H1 (cell line): Measurements from ENCODE around the gene CCNYL1. TPM values are rescaled to one million over a fixed set of nuclear protein-coding genes. Genes with fewer than 3 reads are reported as not detected.

ENCODE experiments used
- CTCF ChIA-PET: fragments of 300-600 bp; sonication (Branson Sonifier 250); formaldehyde crosslinking; loops from one replicate; lab custom pipeline; 2021; ENCODE audit not compliant: partially characterized antibody; lab: Charles Lee
- POLR2A ChIA-PET: fragments of 300-600 bp; sonication (Branson Sonifier 250); formaldehyde crosslinking; loops from one replicate; lab custom pipeline; 2021; ENCODE audit warnings: inconsistent platforms; ENCODE audit not compliant: partially characterized antibody; lab: Charles Lee
- DNase-seq, 2 experiments: peaks; one replicate each; pipeline versions ENCODE4 v3.0.0 to v3.0.0-alpha.2; 2010 to 2022; ENCODE audit warnings: low spot score in 2 of 2, low read depth in 1 of 2, mixed read lengths in 1 of 2
- FAIRE-seq: peaks from 2 replicates; lab custom pipeline; 2011; peaks lifted over from hg19 to GRCh38; lab: Jason Lieb, UNC
- H2AFZ ChIP-seq: 2 replicates; pipeline ENCODE4 v1.8.1; 2012; ENCODE audit warnings: low read length, inconsistent platforms
- H2AK5ac ChIP-seq: 2 replicates; pipeline ENCODE4 v1.6.1; 2013; ENCODE audit warnings: low read depth, low read length
- H2BK120ac ChIP-seq: replicated peaks from 2 replicates; pipeline ENCODE3; 2013; ENCODE audit warnings: low read depth, low read length, inconsistent platforms
- H2BK12ac ChIP-seq: 2 replicates; pipeline ENCODE4 v1.6.1; 2013; ENCODE audit warnings: low read depth, low read length
- H2BK15ac ChIP-seq: 2 replicates; pipeline ENCODE4 v1.6.1; 2013; ENCODE audit warnings: low read length
- H2BK20ac ChIP-seq: 2 replicates; pipeline ENCODE4 v1.6.1; 2013; ENCODE audit warnings: low read length
- H2BK5ac ChIP-seq: 2 replicates; pipeline ENCODE4 v1.6.1; 2013; ENCODE audit warnings: low read depth, low read length
- H3K14ac ChIP-seq: 2 replicates; pipeline ENCODE4 v1.6.1; 2013; ENCODE audit warnings: inconsistent platforms; ENCODE audit not compliant: insufficient read length
- H3K18ac ChIP-seq: 2 replicates; pipeline ENCODE4 v1.6.1; 2013; ENCODE audit warnings: low read length; ENCODE audit errors: extremely low read depth
- H3K23ac ChIP-seq: 2 replicates; pipeline ENCODE4 v1.6.1; 2013; ENCODE audit warnings: inconsistent platforms; ENCODE audit not compliant: insufficient read length
- H3K23me2 ChIP-seq: 2 replicates; pipeline ENCODE4 v1.6.1; 2013; ENCODE audit warnings: low read depth, low read length
- H3K27ac ChIP-seq: 2 replicates; pipeline ENCODE4 v1.6.1; 2011; ENCODE audit warnings: low read depth, low read length, inconsistent platforms
- H3K27me3 ChIP-seq, 4 experiments: replicated peaks in 1 of 4; 1 replicate in 1 of 4; 2 replicates in 3 of 4; pipeline versions ENCODE4 v1.6.1 to v1.8.1; 2011 to 2013; ENCODE audit warnings: low read length in 3 of 4, mild to moderate bottlenecking in 3 of 4, inconsistent platforms in 2 of 4, mixed read lengths in 2 of 4, moderate library complexity in 1 of 4; ENCODE audit not compliant: control insufficient read depth in 3 of 4, insufficient read depth in 3 of 4; ENCODE audit errors: extremely low read depth in 1 of 4
- H3K36me3 ChIP-seq, 4 experiments: 2 replicates each; pipeline versions ENCODE4 v1.6.1 to v1.8.1; 2011 to 2013; ENCODE audit warnings: mild to moderate bottlenecking in 4 of 4, low read length in 3 of 4, moderate library complexity in 2 of 4, control low read depth in 1 of 4, inconsistent platforms in 1 of 4; ENCODE audit not compliant: insufficient read depth in 4 of 4, control insufficient read depth in 2 of 4
- H3K4ac ChIP-seq: replicated peaks from 2 replicates; pipeline ENCODE3; 2013; ENCODE audit warnings: low read length, low read depth, mixed read lengths, inconsistent platforms; ENCODE audit not compliant: insufficient read length
- H3K4me1 ChIP-seq, 4 experiments: replicated peaks in 1 of 4; 1 replicate in 1 of 4; 2 replicates in 3 of 4; pipeline versions ENCODE4 v1.6.1 to v1.8.1; 2011 to 2013; ENCODE audit warnings: low read length in 3 of 4, inconsistent platforms in 2 of 4, mixed read lengths in 1 of 4; ENCODE audit not compliant: insufficient read depth in 4 of 4, control insufficient read depth in 3 of 4
- H3K4me2 ChIP-seq, 2 experiments: 2 replicates each; pipeline versions ENCODE4 v1.6.1 to v1.8.1; 2011 to 2013; ENCODE audit warnings: low read depth in 2 of 2, low read length in 2 of 2, control low read depth in 1 of 2, inconsistent platforms in 1 of 2, mild to moderate bottlenecking in 1 of 2; ENCODE audit not compliant: insufficient read depth in 1 of 2
- H3K4me3 ChIP-seq, 4 experiments: fragments of 200-600, 300-600 bp in 1 of 4; sonication (generic), shearing (Covaris generic), sonication (Bioruptor Twin) in 1 of 4; 2 replicates each; pipeline versions ENCODE4 v1.5.1 to v1.8.1; 2011 to 2016; ENCODE audit warnings: low read length in 4 of 4, low read depth in 3 of 4, control low read depth in 2 of 4, inconsistent platforms in 2 of 4, mild to moderate bottlenecking in 2 of 4, mixed read lengths in 1 of 4, moderate library complexity in 1 of 4; ENCODE audit not compliant: insufficient read depth in 2 of 4; ENCODE audit errors: extremely low read depth in 1 of 4
- H3K56ac ChIP-seq: replicated peaks from 2 replicates; pipeline ENCODE3; 2013; ENCODE audit warnings: low read depth, mild to moderate bottlenecking, mixed read lengths, low read length, inconsistent platforms; ENCODE audit not compliant: insufficient read length
- H3K79me1 ChIP-seq: 2 replicates; pipeline ENCODE4 v1.6.1; 2013; ENCODE audit warnings: low read depth, low read length, control low read depth
- H3K79me2 ChIP-seq, 2 experiments: 2 replicates each; pipeline versions ENCODE4 v1.6.1 to v1.8.1; 2012 to 2013; ENCODE audit warnings: low read length in 2 of 2, mild to moderate bottlenecking in 2 of 2, inconsistent platforms in 1 of 2; ENCODE audit not compliant: insufficient read depth in 2 of 2, control insufficient read depth in 1 of 2
- H3K9ac ChIP-seq, 4 experiments: replicated peaks in 1 of 4; 1 replicate in 1 of 4; 2 replicates in 3 of 4; pipeline versions ENCODE4 v1.6.1 to v1.8.1; 2011 to 2013; ENCODE audit warnings: low read depth in 3 of 4, low read length in 3 of 4, control low read depth in 2 of 4, mild to moderate bottlenecking in 2 of 4, moderate library complexity in 2 of 4, inconsistent platforms in 1 of 4; ENCODE audit errors: extremely low read depth in 1 of 4
- H3K9me3 ChIP-seq, 2 experiments: 2 replicates each; pipeline versions ENCODE4 v1.6.1 to v1.8.1; 2012 to 2013; ENCODE audit warnings: mild to moderate bottlenecking in 2 of 2, moderate library complexity in 2 of 2, control low read depth in 1 of 2, inconsistent platforms in 1 of 2, low read depth in 1 of 2, low read length in 1 of 2, mixed read lengths in 1 of 2; ENCODE audit not compliant: insufficient read depth in 2 of 2
- H4K20me1 ChIP-seq, 2 experiments: replicated peaks in 1 of 2; 2 replicates each; pipeline versions ENCODE3 to v1.8.1; 2011 to 2013; ENCODE audit warnings: inconsistent platforms in 2 of 2, low read length in 2 of 2, mild to moderate bottlenecking in 1 of 2; ENCODE audit not compliant: insufficient read depth in 2 of 2, control insufficient read depth in 1 of 2
- H4K5ac ChIP-seq: 2 replicates; pipeline ENCODE4 v1.6.1; 2013; ENCODE audit warnings: low read length, low read depth, mixed read lengths, inconsistent platforms; ENCODE audit not compliant: insufficient read length
- H4K8ac ChIP-seq: 2 replicates; pipeline ENCODE4 v1.8.0; 2013; ENCODE audit warnings: mild to moderate bottlenecking, moderate library complexity, low read length, inconsistent platforms; ENCODE audit not compliant: insufficient read depth; ENCODE audit errors: extremely low read depth
- H4K91ac ChIP-seq: replicated peaks from 2 replicates; pipeline ENCODE3; 2013; ENCODE audit warnings: low read length, mixed read lengths, inconsistent platforms; ENCODE audit not compliant: insufficient read length
- HDAC2 ChIP-seq, 2 experiments: fragments of 300-600 bp in 1 of 2; sonication (generic) in 1 of 2; IDR thresholded peaks; 2 replicates each; pipeline ENCODE4 v1.6.1; 2011 to 2012; ENCODE audit warnings: low read depth in 2 of 2, low read length in 2 of 2, mild to moderate bottlenecking in 2 of 2, moderate library complexity in 2 of 2, borderline replicate concordance in 1 of 2, inconsistent platforms in 1 of 2
- KDM5A ChIP-seq: fragments of 200-600 bp; IDR thresholded peaks from 2 replicates; pipeline ENCODE4 v1.7.1; 2012; ENCODE audit warnings: mild to moderate bottlenecking, low read length, inconsistent platforms, mixed read lengths
- WGBS, 2 experiments: shearing (Covaris generic) in 1 of 2; methylation state at CpG; one replicate each; pipeline versions ENCODE4 v1.1.6 to v1.1.7; 2013 to 2015; ENCODE audit warnings: low lambda C conversion rate in 2 of 2, mixed read lengths in 2 of 2, inconsistent platforms in 1 of 2, low coverage in 1 of 2, missing lambda C conversion rate in 1 of 2; ENCODE audit not compliant: insufficient replicate concordance in 2 of 2, insufficient coverage in 1 of 2, insufficient read length in 1 of 2; ENCODE audit errors: extremely low coverage in 1 of 2, missing lambda C conversion rate in 1 of 2; 5-methylcytosine and 5-hydroxymethylcytosine counted together
- polyA plus RNA-seq, 7 experiments: library from polyadenylated mRNA; depleted of rRNA in 3 of 7; stranded (reverse) in 5 of 7; unstranded in 2 of 7; fragments of >200 nt in 5 of 7; fragments of 200-250 nt in 2 of 7; gene quantifications; 1 replicate in 5 of 7; 2 replicates in 1 of 7; 4 replicates in 1 of 7; pipeline versions ENCODE4 v1.2.1 to v1.2.3, GENCODE V29; 2011 to 2013; ENCODE audit warnings: missing spikeins in 2 of 7, mixed read lengths in 2 of 7
- total RNA-seq: library from RNA; stranded (reverse); fragmentation: NEBNext Ultra II Directional; extraction: Animal tissue kit (Norgen Biotek cat#: 25700); gene quantifications from 2 replicates; pipeline ENCODE4 v1.2.1, GENCODE V29; 2021

CCNYL1 gene
- total and polyA plus RNA-seq, 2 of the 8 experiments (the other 6 are each of a cell fraction or from before 2014, with no cell fraction given) = 13.3 to 35.4 TPM

DNA sequence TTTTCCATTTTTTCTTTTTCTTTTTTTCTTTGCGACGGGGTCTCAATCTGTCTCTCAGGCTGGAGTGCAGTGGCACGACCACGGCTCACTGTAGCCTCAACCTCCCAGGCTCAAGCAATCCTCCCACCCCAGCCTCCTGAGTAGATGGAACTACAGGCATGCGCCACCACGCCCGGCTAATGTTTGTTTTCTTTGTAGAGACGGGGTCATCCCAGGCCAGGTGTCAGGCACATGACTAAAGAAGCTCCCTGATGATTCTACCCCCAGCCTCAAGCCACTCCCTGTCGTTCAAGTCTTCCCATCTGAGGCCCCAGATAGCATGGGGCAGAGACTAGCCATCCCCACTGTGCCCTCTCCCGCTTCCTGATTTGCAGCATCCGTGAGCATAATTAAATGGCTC, 68.1 kb downstream of the CCNYL1 start:
- no peak overlapping the region for H4K8ac ChIP-seq
- 87% methylated on average over 8 of the region's 11 CpGs; no CpG with 5 or more reads in 1 of the 2 experiments for WGBS, 2 experiments
- H3K36me3 ChIP-seq = no peaks in the 10 kb centered on the region
- no peak overlapping the region for H3K4me3 ChIP-seq
- H3K4me1 ChIP-seq = peaks cover 0 to 2% (median 0%) of the 10 kb centered on the region in 4 experiments; a peak in 3 of 7 replicates
- H2BK120ac ChIP-seq = no peak overlapping the region
- ChIA-PET POLR2A (no interaction called here), CTCF (interaction anchor here (1.2 to 4.6 kb wide), 2 partner anchors 35 to 261 kb away, joined by 3 to 20 read pairs; no protein-coding TSS in a partner anchor)
- H3K18ac ChIP-seq = no peak overlapping the region
- no peak overlapping the region for H4K5ac ChIP-seq
- H3K4ac ChIP-seq = no peak overlapping the region
- no peak overlapping the region for H3K56ac ChIP-seq
- TF ChIP-seq HDAC2 (IDR thresholded peaks at IDR 0.05; ENCODE audit: borderline replicate concordance in 1 of 2, low read depth in 2 of 2, low read length in 2 of 2) = no peak
- no peak for TF ChIP-seq KDM5A
- H2BK20ac ChIP-seq = no peak overlapping the region
- FAIRE-seq (no peak), DNase-seq (no peak)
- no peak overlapping the region for H3K27ac ChIP-seq
- no peak overlapping the region for H2BK15ac ChIP-seq
- H4K91ac ChIP-seq = no peak overlapping the region
- no peaks in the 10 kb centered on the region for H3K9me3 ChIP-seq
- no peak overlapping the region for H2BK5ac ChIP-seq
- H3K27me3 ChIP-seq = no peaks in the 10 kb centered on the region
- H3K79me2 ChIP-seq = no peaks in the 10 kb centered on the region
- no peak overlapping the region for H2BK12ac ChIP-seq
- no peaks in the 10 kb centered on the region for H4K20me1 ChIP-seq
- no peaks in the 10 kb centered on the region for H3K79me1 ChIP-seq
- no peak overlapping the region for H3K4me2 ChIP-seq
- no peaks in the 10 kb centered on the region for H3K23me2 ChIP-seq
- no peak overlapping the region for H3K9ac ChIP-seq
- no peak overlapping the region for H3K23ac ChIP-seq
- no peak overlapping the region for H3K14ac ChIP-seq
- no peak overlapping the region for H2AK5ac ChIP-seq
- H2AFZ ChIP-seq = no peak overlapping the region
